ENCODE measurements around the gene ITK.

Gene ITK

GRCh38 chr5:157248821-157249470, 68.3 kb downstream of the ITK start:
- no peak for DNase-seq

GRCh38 chr5:157252711-157253465, 72.2 kb downstream of the ITK start:
- no peak for DNase-seq

GRCh38 chr5:157253547-157253946, 72.9 kb downstream of the ITK start:
- DNase-seq = peak in 1 of 2 experiments; percentile 17

GRCh38 chr5:157258450-157258849, 77.8 kb downstream of the ITK start:
- no peak for DNase-seq

GRCh38 chr5:157259699-157260098, 79.1 kb downstream of the ITK start:
- no peak for DNase-seq

- no peak for DNase-seq
Observed at GRCh38 chr5:157263496-157264090, 83.0 kb downstream of the ITK start.

- no peak for DNase-seq
Observed at GRCh38 chr5:157265714-157266285, 85.2 kb downstream of the ITK start, which contains the start of gene CYFIP2. Gene CYFIP2, plus strand, starts transcription at chr5:157266123. Its CDS starts 19,239 bp downstream, at chr5:157285362.

- DNase-seq = no peak
Observed at GRCh38 chr5:157266286-157267007, 85.8 kb downstream of the ITK start.

GRCh38 chr5:157267025-157267424, 86.4 kb downstream of the ITK start:
- DNase-seq = no peak

GRCh38 chr5:157267761-157268480, 87.3 kb downstream of the ITK start:
- DNase-seq = no peak

- DNase-seq = no peak
Observed at GRCh38 chr5:157269165-157269671, 88.6 kb downstream of the ITK start.

- DNase-seq = no peak
Observed at GRCh38 chr5:157269761-157270272, 89.2 kb downstream of the ITK start.

- DNase-seq = no peak
Observed at GRCh38 chr5:157270771-157271170, 90.1 kb downstream of the ITK start.

- no peak for DNase-seq
Observed at GRCh38 chr5:157271740-157272271, 91.2 kb downstream of the ITK start.

GRCh38 chr5:157273131-157273556, 92.5 kb downstream of the ITK start:
- no peak for DNase-seq

GRCh38 chr5:157275403-157275802, 94.8 kb downstream of the ITK start:
- DNase-seq = no peak

- no peak for DNase-seq
Observed at GRCh38 chr5:157278319-157279037, 97.8 kb downstream of the ITK start.

- DNase-seq = no peak
Observed at GRCh38 chr5:157279605-157280239, 99.1 kb downstream of the ITK start.

- DNase-seq = no peak
Observed at GRCh38 chr5:157280927-157281326, 100.3 kb downstream of the ITK start.

GRCh38 chr5:157282150-157282549, 101.5 kb downstream of the ITK start:
- DNase-seq = no peak
